Bone marrow (tissue), 2 donors: ENCODE results near the gene ATP1B3.
"Not testable (repeated sequence)": the region's sequence is repeated elsewhere in the genome, so short reads cannot be mapped to it uniquely, and the experiment has no call there.

Experiments
- DNase-seq, 2 donors: peaks; one replicate each; lab custom pipeline; 2025; lab: John Stamatoyannopoulos, UW

The ATP1B3 gene

GRCh38 chr3:141876381-141876890 is at the start of gene ATP1B3:
ATP1B3 (plus strand) TSS chr3:141876643; CDS start chr3:141876802, 159 bp downstream.
- DNase-seq = peak; percentile 55 to 85

GRCh38 chr3:141828487-141828886 is 48.0 kb upstream of the ATP1B3 start:
- DNase-seq = no peak

- no peak for DNase-seq
Observed at GRCh38 chr3:141828890-141829289, 47.6 kb upstream of the ATP1B3 start.

GRCh38 chr3:141830508-141830907 is 45.9 kb upstream of the ATP1B3 start:
- no peak for DNase-seq

- DNase-seq = no peak
Observed at GRCh38 chr3:141834292-141834691, 42.2 kb upstream of the ATP1B3 start.

- no peak for DNase-seq
Observed at GRCh38 chr3:141835557-141836229, 40.8 kb upstream of the ATP1B3 start.

GRCh38 chr3:141839389-141839788 is 37.1 kb upstream of the ATP1B3 start:
- DNase-seq = no peak

- no peak for DNase-seq
Observed at GRCh38 chr3:141840737-141841544, 35.5 kb upstream of the ATP1B3 start.

GRCh38 chr3:141844108-141844507 is 32.3 kb upstream of the ATP1B3 start:
- no peak for DNase-seq

GRCh38 chr3:141844812-141845211 is 31.6 kb upstream of the ATP1B3 start:
- DNase-seq = no peak

- peak in 1 of 2 donors; percentile 55 for DNase-seq
Observed at GRCh38 chr3:141845407-141846049, 30.9 kb upstream of the ATP1B3 start.

GRCh38 chr3:141846050-141846433 is 30.4 kb upstream of the ATP1B3 start:
- no peak for DNase-seq

GRCh38 chr3:141848159-141848748 is 28.2 kb upstream of the ATP1B3 start:
- not testable (repeated sequence) for DNase-seq

GRCh38 chr3:141849056-141849815 is 27.2 kb upstream of the ATP1B3 start:
- no peak for DNase-seq

GRCh38 chr3:141851411-141851810 is 25.0 kb upstream of the ATP1B3 start:
- DNase-seq = peak in 1 of 2 donors; percentile 38

- DNase-seq = peak in 1 of 2 donors; percentile 27
Observed at GRCh38 chr3:141853081-141853601, 23.3 kb upstream of the ATP1B3 start.

GRCh38 chr3:141853629-141854168 is 22.7 kb upstream of the ATP1B3 start:
- no peak for DNase-seq

- no peak for DNase-seq
Observed at GRCh38 chr3:141854599-141854998, 21.8 kb upstream of the ATP1B3 start.

GRCh38 chr3:141858312-141858711 is 18.1 kb upstream of the ATP1B3 start:
- no peak for DNase-seq

- DNase-seq = no peak
Observed at GRCh38 chr3:141859651-141860050, 16.8 kb upstream of the ATP1B3 start.
